ENCODE measurements around the gene TGM2.

TGM2 gene

GRCh38 chr20:38165089-38165965, at the start of gene TGM2:
TSS of gene TGM2 (minus strand) at chr20:38165270. CDS start at chr20:38165198, 72 bp downstream.
- peak; percentile 80 for DNase-seq (ENCODE audit: low spot score)

- no peak for DNase-seq (ENCODE audit: low spot score)
These were observed 49.5 kb upstream of the TGM2 start for GRCh38 chr20:38214256-38215193.

GRCh38 chr20:38213607-38213940, 48.5 kb upstream of the TGM2 start:
- DNase-seq (ENCODE audit: low spot score): no peak

- DNase-seq (ENCODE audit: low spot score): no peak
These were observed 47.9 kb upstream of the TGM2 start for GRCh38 chr20:38212806-38213606.

- DNase-seq (ENCODE audit: low spot score): no peak
These were observed 46.4 kb upstream of the TGM2 start for GRCh38 chr20:38211200-38212097.

GRCh38 chr20:38210741-38211140, 45.7 kb upstream of the TGM2 start:
- no peak for DNase-seq (ENCODE audit: low spot score)

GRCh38 chr20:38209736-38210405, 44.8 kb upstream of the TGM2 start:
- no peak for DNase-seq (ENCODE audit: low spot score)

- no peak for DNase-seq (ENCODE audit: low spot score)
These were observed 44.1 kb upstream of the TGM2 start for GRCh38 chr20:38209054-38209675.

GRCh38 chr20:38208523-38208922, 43.5 kb upstream of the TGM2 start:
- no peak for DNase-seq (ENCODE audit: low spot score)

- DNase-seq (ENCODE audit: low spot score): no peak
These were observed 43.0 kb upstream of the TGM2 start for GRCh38 chr20:38208088-38208487.

- DNase-seq (ENCODE audit: low spot score): no peak
These were observed 42.6 kb upstream of the TGM2 start for GRCh38 chr20:38207621-38208020.

GRCh38 chr20:38205001-38205400, 39.9 kb upstream of the TGM2 start:
- DNase-seq (ENCODE audit: low spot score): no peak

- no peak for DNase-seq (ENCODE audit: low spot score)
These were observed 38.9 kb upstream of the TGM2 start for GRCh38 chr20:38203981-38204357.

- no peak for DNase-seq (ENCODE audit: low spot score)
These were observed 38.4 kb upstream of the TGM2 start for GRCh38 chr20:38203337-38203980.

- no peak for DNase-seq (ENCODE audit: low spot score)
These were observed 37.9 kb upstream of the TGM2 start for GRCh38 chr20:38202982-38203293.

- DNase-seq (ENCODE audit: low spot score): no peak
These were observed 37.3 kb upstream of the TGM2 start for GRCh38 chr20:38202153-38202981.

GRCh38 chr20:38201356-38201755, 36.3 kb upstream of the TGM2 start:
- no peak for DNase-seq (ENCODE audit: low spot score)

GRCh38 chr20:38200646-38201045, 35.6 kb upstream of the TGM2 start:
- DNase-seq (ENCODE audit: low spot score): no peak
